ENCODE data around the gene SYNE2. TPM values are rescaled to one million over a fixed set of nuclear protein-coding genes. Genes with fewer than 3 reads are reported as not detected.
"Not testable (repeated sequence)": the region's sequence is repeated elsewhere in the genome, so short reads cannot be mapped to it uniquely, and the experiment has no call there.

Gene SYNE2
- total RNA-seq, 1 donor = 131 TPM

DNA sequence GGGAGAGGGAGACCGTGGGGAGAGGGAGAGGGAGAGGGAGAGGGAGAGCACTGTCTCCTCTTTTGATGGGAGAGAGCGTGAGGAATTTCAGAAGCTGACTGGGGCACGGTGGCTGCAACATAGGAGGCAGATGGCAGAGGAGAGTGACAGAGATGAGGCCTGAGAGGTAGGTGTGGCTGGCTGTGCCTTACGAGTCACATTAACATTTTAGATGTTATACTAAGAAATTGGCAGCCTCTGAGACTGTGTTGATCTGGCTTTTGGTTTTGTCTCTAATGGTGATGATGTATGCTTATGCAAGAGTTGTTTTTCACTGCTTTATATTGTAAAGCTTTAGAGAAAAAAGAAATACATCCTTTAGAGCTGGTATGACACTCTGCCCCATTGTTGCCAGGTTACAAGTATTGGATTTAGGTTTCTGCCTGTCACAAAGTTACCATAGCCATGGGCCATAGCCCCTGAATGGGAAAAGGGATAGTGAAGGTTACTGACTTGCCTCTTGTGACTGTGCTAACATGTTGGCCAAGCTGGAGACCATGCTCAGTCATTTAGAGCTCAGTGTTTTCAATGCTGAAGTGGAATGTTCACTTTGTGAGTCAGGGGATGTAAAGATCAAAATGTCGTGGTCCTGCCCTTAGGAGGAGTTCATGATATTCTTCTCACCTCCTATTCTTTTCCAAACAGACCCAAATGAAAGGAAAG is 186.2 kb downstream of the SYNE2 start:
- H3K4me3 ChIP-seq (ENCODE audit: low read length) = no peak overlapping the region
- no peaks in the 10 kb centered on the region for H3K9me3 ChIP-seq (ENCODE audit: low read depth, low read length)
- no peaks in the 10 kb centered on the region for H3K4me1 ChIP-seq (ENCODE audit: insufficient read depth, low read length)
- no peaks in the 10 kb centered on the region for H3K27me3 ChIP-seq (ENCODE audit: insufficient read depth, low read length)

- Histone ChIP-seq H3K4me1 (ENCODE audit: insufficient read depth, low read length) (no peaks in the 10 kb centered on the region), H3K9me3 (ENCODE audit: low read depth, low read length) (no peaks in the 10 kb centered on the region), H3K27me3 (ENCODE audit: insufficient read depth, low read length) (no peaks in the 10 kb centered on the region), H3K4me3 (ENCODE audit: low read length) (no peak overlapping the region)
These were observed 187.2 kb downstream of the SYNE2 start for GRCh38 chr14:64040044-64040443.

DNA sequence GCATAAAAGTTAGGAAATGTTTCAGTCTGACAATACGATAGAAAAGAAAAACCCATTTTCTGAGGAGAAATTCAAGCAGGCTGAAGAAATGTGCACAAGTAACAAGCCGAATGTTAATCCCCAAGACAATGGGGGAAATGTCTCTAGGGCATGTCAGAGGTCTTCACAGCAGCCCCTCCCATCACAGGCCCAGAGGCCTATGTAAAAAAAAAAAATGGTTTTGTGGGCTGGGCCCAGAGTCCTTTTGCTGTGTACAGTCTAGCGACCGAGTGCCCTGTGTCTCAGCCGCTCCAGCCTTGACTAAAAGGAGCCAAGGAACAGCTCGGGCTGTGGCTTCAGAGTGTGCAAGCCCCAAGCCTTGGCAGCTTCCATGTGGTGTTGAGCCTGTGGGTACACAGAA is 190.5 kb downstream of the SYNE2 start:
- not testable (repeated sequence) for H3K27me3 ChIP-seq (ENCODE audit: insufficient read depth, low read length); H3K4me1 ChIP-seq (ENCODE audit: insufficient read depth, low read length); H3K9me3 ChIP-seq (ENCODE audit: low read depth, low read length); H3K4me3 ChIP-seq (ENCODE audit: low read length)

GRCh38 chr14:64045091-64045490 is 192.3 kb downstream of the SYNE2 start:
- Histone ChIP-seq H3K4me3 (ENCODE audit: low read length) (no peak overlapping the region), H3K4me1 (ENCODE audit: insufficient read depth, low read length) (no peaks in the 10 kb centered on the region), H3K9me3 (ENCODE audit: low read depth, low read length) (no peaks in the 10 kb centered on the region), H3K27me3 (ENCODE audit: insufficient read depth, low read length) (no peaks in the 10 kb centered on the region)

- no peak overlapping the region for H3K4me3 ChIP-seq (ENCODE audit: low read length)
- H3K27me3 ChIP-seq (ENCODE audit: insufficient read depth, low read length) = no peaks in the 10 kb centered on the region
- no peaks in the 10 kb centered on the region for H3K4me1 ChIP-seq (ENCODE audit: insufficient read depth, low read length)
These were observed 197.0 kb downstream of the SYNE2 start for GRCh38 chr14:64049616-64050381.

GRCh38 chr14:64053694-64054669 is 201.2 kb downstream of the SYNE2 start:
- Histone ChIP-seq H3K4me1 (ENCODE audit: insufficient read depth, low read length) (no peaks in the 10 kb centered on the region), H3K9me3 (ENCODE audit: low read depth, low read length) (no peaks in the 10 kb centered on the region), H3K4me3 (ENCODE audit: low read length) (no peak overlapping the region), H3K27me3 (ENCODE audit: insufficient read depth, low read length) (no peaks in the 10 kb centered on the region)

More at GRCh38 chr14:64049616-64050381, 197.0 kb downstream of the SYNE2 start:
- H3K9me3 ChIP-seq (ENCODE audit: low read depth, low read length) = no peaks in the 10 kb centered on the region

DNA sequence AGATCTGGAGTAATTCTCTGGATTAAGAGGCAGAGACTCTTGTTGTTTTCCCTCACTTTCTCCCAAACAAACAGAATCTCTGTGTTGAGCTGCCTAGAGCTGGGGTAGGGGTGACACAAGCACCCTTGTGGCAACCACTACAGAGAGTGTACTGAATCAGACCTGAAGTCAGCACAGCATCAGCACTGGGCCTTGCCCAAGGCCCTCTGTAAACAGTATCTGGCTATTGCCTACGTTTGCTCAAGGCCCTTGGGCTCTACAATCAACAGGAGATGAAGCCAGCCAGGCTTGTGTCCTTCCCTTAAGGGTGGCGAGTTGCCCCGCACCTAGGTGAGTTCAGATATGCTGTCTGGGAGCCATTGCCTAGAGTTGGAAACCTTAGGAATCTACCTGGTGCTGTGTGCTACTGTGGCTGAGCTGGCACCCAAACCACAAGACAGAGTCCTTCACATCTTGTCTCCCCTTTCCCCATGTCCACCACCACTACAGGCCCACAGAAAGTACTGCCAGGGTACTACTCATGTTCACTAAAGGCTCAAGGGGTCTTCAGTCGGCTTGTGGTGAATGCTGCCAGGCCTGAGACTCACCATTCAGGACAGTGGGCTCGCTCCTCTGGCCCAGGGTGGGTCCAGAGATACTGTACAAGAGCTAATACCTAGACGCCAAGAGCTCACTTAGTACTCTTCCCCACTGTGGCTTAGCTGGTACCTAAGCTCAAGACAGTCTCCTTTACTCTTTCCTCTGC is 206.8 kb downstream of the SYNE2 start:
- Histone ChIP-seq H3K4me3 (ENCODE audit: low read length) (no peak overlapping the region), H3K4me1 (ENCODE audit: insufficient read depth, low read length) (no peaks in the 10 kb centered on the region), H3K27me3 (ENCODE audit: insufficient read depth, low read length) (no peaks in the 10 kb centered on the region), H3K9me3 (ENCODE audit: low read depth, low read length) (no peaks in the 10 kb centered on the region)

DNA sequence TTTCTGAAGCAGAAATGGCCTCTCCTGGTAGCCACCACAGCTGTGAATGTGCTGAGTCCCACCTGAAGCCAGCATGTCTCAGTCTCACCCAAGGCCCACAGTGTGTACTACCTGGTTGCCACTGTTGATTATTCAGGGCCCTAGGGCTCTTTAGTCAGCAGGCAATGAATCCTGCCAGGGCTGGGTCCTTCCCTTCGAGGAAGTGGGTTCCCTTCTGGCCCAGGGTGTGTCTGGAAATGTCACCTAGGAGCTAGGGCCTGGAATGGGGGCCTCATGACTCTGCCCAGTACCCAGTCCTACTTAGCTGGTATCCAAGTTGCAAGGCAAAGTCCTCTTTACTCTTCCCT is 207.4 kb downstream of the SYNE2 start:
- no peaks in the 10 kb centered on the region for H3K9me3 ChIP-seq (ENCODE audit: low read depth, low read length)

GRCh38 chr14:64060648-64061096 is 207.9 kb downstream of the SYNE2 start:
- Histone ChIP-seq H3K27me3 (ENCODE audit: insufficient read depth, low read length) (no peaks in the 10 kb centered on the region), H3K4me3 (ENCODE audit: low read length) (no peak overlapping the region), H3K9me3 (ENCODE audit: low read depth, low read length) (no peaks in the 10 kb centered on the region), H3K4me1 (ENCODE audit: insufficient read depth, low read length) (no peaks in the 10 kb centered on the region)

More for the DNA sequence above, 207.4 kb downstream of the SYNE2 start:
- Histone ChIP-seq H3K4me1 (ENCODE audit: insufficient read depth, low read length) (no peaks in the 10 kb centered on the region), H3K27me3 (ENCODE audit: insufficient read depth, low read length) (no peaks in the 10 kb centered on the region), H3K4me3 (ENCODE audit: low read length) (no peak overlapping the region)

DNA sequence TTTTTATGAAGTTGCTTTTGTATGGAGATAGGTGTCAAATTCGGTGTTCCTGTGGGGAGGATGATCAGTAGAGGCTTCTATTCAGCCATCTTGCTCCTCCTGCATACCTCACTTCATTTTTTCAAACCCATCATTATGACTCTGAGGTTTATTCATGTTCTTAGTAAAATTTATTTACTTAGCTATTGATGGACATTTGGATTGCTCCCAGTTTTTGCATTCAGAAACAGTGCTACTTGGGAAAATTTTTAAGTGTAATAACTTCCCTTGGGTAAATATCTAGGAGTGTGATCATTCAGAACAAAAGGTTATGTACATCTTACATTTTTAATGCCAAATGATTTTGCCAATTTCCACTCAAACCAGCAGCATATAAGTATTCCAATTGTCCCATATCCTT is 208.3 kb downstream of the SYNE2 start:
- Histone ChIP-seq H3K27me3 (ENCODE audit: insufficient read depth, low read length) (no peaks in the 10 kb centered on the region), H3K4me3 (ENCODE audit: low read length) (no peak overlapping the region), H3K4me1 (ENCODE audit: insufficient read depth, low read length) (no peaks in the 10 kb centered on the region), H3K9me3 (ENCODE audit: low read depth, low read length) (no peaks in the 10 kb centered on the region)

DNA sequence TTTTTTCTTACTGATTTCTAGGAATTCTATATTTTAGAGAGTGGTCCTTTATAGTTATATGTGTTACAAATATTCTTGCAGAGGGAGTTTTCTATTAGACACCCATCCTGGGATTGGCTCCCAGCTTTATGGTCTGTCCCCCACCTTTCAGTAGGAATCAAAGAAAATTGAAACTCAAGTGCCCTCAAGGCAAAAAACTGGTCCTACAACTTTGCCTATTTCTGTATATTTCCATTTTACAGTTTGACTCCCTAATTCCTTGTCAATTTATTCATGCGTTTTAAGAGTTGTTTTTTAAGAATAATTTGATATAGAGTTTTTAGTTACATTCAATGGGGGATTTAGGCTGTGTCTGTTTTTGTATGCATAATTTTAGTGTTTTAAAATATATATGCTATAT is 208.9 kb downstream of the SYNE2 start:
- no peaks in the 10 kb centered on the region for H3K4me1 ChIP-seq (ENCODE audit: insufficient read depth, low read length)
- H3K9me3 ChIP-seq (ENCODE audit: low read depth, low read length) = no peaks in the 10 kb centered on the region
- no peak overlapping the region for H3K4me3 ChIP-seq (ENCODE audit: low read length)
- H3K27me3 ChIP-seq (ENCODE audit: insufficient read depth, low read length) = no peaks in the 10 kb centered on the region

- Histone ChIP-seq H3K4me1 (ENCODE audit: insufficient read depth, low read length) (no peaks in the 10 kb centered on the region), H3K4me3 (ENCODE audit: low read length) (no peak overlapping the region), H3K27me3 (ENCODE audit: insufficient read depth, low read length) (no peaks in the 10 kb centered on the region), H3K9me3 (ENCODE audit: low read depth, low read length) (no peaks in the 10 kb centered on the region)
These were observed 209.7 kb downstream of the SYNE2 start for GRCh38 chr14:64062381-64063115.

DNA sequence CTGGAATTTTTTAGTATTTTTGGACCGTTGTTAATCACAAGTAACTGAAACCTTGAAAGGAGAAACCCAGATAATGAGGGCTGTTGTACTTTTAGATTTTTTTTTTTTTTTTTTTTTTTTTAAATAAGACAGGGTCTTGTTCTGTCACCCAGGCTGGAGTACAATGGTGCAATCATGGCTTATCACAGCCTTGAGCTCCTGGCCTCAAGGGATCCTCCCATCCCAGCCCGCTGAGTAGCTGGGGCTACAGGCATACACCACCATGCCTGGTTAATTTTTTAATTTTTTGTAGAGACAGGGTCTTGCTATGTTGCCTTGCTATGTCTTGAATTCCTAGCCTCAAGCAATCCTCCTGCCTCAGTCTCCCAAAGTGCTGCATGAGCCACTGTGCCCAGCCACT is 211.6 kb downstream of the SYNE2 start:
- Histone ChIP-seq H3K27me3 (ENCODE audit: insufficient read depth, low read length) (no peaks in the 10 kb centered on the region), H3K4me1 (ENCODE audit: insufficient read depth, low read length) (no peaks in the 10 kb centered on the region), H3K9me3 (ENCODE audit: low read depth, low read length) (no peaks in the 10 kb centered on the region), H3K4me3 (ENCODE audit: low read length) (no peak overlapping the region)
